NCI-H1436 (cell line): ENCODE results near the gene RFTN1.

Source experiments
- DNase-seq: peaks from one replicate; lab custom pipeline; 2025; lab: John Stamatoyannopoulos, UW

The RFTN1 gene

DNA sequence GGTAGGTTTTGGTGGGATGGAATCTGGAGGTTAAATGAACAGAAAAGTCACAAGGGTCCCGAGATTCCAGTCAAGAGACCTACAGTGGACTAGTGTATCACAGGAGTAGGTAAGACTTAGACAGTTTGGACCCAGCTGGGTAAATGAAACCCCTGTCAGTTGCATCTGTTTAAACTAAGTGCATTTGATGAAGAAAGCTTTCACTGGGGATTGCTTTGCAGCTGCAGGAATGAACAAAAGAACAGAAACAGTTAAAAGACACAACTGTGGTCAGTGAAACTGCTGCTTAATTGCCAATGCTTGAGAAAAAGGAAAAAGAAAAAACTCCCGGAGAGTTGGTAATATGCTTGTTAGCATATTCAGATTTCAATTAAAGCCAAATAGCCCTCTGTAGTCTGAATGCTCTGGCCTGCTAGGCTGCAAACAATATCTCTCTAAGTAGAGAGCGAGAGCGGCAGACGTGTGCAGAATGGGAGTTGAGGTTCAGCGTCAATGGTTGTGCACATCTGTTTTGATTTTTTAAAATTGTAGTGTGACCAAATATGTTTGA, 211.3 kb downstream of the RFTN1 start:
- no peak for DNase-seq

DNA sequence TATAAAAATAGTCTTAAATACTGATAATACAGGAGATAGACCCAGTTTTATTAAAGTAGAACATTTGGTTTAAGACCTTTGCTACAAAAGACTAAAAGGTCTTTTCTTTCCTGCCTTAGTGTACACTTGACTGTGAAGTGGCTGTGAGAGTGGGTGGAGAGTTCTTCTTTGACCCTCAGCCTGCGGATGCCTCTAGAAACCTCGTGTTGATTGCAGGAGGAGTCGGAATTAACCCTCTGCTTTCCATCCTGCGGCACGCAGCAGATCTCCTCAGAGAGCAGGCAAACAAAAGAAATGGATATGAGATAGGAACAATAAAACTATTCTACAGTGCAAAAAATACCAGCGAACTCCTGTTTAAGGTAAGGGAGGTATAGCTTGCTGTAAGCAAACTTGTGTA, 212.0 kb downstream of the RFTN1 start:
- no peak for DNase-seq

DNA sequence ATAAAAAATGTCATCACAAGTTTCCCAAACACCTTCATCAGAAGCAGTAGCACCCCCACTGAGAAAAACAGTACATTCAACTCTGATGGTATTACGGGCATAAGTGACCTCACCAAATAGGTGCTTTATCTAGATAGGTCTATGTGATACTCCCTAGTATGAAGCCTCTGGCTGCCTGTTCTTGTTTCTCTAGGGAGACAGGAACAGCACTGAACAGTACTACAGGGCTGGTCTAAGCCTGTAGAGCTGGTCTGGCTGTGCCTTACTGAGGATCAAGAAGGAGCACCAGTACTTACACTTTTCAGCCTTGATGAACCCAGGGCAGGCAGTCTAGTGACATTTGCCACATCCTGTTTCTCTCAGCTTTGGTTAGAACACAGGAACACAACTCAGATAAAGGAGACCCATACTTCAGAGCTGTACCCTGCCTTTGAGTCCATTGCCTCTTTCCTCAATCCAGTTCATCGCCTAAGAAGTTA, 212.6 kb downstream of the RFTN1 start:
- DNase-seq, result no peak

DNA sequence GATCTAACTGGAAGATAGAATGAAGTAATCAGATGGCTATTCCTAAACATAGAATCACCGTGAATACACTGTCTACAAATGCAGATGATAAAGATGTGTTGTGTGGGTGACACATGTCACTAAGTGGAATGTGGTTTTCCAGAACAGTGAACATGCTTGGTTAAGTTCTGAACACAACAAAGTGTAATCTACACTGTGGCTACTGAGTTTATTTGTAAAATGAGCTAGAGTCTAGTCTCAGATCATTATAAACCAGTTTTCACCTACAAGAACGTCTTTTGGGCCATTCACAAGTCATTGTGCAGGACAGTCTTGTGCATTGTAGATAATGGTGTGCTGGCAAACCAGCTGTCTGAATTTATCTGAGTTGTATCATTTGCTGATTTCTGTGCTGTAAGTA, 213.2 kb downstream of the RFTN1 start:
- no peak for DNase-seq

DNA sequence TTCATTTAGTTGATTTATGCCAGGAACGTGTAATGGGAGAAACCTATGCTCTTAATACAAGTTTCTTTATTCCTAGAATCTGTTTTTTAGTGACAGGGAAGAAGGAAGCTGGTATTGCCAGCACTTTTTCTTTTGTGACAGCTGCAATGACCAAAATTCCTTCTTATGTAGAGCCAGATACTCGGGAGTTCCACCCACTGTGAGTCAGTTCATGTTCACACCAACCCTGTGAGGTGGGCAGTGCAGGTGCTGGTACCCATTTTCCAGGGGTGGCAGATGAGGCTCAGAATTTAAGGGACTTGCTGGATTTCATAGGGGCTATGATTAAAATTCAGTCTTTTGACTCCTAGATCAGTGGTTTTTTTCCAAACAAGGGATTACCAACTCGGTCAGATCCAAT, 213.8 kb downstream of the RFTN1 start:
- DNase-seq, result no peak

DNA sequence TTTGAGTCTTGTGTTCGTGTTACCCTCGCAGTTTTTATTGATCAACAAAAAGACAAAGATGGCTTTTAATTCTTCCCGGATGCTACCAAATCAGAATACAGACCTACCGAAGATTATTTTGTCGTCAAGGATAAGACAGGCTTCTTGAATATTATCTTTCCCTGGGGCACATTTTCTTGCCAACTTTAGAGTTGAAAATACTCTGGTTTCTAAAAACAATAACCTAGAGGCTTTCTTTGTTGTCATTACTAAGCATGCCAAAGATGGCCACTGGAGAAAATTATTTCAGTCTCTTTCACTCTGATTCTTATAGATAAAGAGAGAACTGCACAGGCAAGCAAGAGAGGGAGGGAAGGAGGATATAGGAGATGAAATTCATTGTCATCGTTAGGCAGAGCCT, 214.6 kb downstream of the RFTN1 start:
- DNase-seq, result no peak

DNA sequence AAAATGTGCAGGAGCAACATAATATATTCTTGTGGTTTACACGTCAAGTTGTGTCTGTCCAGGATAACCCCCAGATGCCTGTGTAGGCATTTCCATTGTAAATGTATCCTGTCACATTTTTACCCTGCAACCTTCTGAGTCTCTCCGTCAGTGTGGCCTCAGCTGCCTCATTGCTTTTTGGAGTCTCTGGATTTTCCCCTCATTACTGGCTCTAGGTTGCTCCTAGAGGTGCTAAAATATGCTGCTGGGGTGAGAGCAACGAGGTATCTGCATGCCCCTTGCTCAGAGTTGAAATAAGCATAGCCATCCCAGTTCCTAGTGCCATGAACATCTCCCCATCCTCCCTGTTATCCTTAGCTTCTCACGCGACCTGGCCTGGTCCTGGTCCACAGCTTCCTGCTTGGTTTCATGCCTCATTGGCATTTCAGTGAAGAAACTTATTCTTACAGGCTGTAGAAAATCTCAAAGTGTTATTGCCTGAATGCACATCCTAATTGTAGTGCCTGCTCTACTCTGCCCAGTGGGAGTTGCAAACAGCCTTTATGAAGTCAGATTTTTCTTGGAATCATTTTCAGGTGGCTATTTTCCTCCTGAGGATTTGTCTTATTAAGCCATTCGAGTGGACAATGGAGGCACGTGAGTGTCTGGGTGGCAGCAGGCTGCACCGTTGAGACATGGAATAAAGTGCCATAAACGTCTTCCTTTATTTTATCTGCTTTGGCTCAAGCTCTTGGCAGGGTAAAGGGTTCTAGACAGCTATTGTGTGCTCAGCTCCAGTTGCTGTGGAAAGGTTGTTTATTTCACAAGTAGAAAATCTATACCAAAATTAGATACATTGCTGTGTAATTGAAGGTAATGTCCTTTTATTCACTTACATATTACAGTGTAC, 215.3 kb downstream of the RFTN1 start:
- DNase-seq, result no peak

DNA sequence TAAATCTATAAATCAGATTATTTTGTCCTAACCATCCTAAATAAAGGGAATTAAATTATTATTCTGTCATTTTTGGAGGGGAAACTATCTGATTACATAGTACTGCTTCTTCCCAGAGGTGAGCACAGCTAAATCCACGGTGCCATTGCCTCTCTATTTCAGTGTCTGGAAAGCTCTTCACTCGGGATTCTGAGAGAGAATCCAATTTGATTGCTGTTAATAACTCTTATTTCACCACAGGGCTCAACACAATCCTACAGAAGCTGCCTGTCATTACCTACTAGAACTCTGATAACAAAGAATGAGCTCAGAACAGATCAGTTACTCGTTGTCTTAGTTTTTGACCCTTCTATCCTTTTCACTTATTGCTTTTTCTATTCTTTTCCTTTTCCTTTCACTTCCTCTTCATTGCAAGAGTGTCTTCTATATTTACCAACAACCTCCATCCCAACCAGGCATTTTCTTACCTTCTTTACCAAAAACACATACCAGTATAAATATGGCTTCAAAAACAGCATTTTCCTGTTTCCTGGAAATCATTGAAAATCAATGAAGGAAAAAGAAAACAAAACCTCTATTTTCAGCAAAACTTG, 218.1 kb downstream of the RFTN1 start:
- no peak for DNase-seq

DNA sequence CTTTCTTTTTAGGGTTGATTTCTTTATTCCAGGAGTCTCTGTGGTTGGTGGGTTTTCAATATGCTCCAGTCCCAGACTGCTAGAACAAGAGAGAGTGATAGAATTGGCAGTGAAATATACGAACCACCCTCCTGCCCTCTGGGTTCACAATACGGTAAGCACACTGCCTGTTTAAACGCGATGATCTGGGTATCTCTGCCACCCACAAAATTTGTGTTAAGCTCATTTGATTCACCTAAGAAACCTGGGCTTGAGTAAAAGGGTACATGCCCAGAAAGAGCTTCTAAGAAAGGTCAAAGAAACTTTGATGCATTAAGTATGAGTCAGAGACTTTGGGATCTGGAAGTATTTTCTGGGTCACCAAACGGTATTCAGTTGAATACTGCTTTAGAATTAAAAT, 218.7 kb downstream of the RFTN1 start:
- DNase-seq, result no peak

DNA sequence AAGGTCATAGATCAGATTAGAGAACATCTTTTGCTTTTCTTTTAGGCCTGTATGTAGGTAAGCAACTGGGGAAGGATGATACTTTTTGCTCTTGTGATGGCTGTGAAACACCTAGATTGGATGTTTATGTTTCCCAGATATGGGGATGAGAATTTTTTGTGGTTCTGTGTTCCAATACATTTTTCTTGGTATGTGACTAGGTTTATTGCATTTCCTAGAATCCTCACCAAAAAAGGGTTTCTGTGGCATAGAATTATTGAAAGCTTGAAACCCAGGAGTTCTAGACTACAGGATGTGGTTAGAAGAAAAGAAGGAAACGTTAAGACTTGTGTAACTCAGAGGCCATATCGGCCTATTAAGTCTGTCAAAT, 222.7 kb downstream of the RFTN1 start:
- DNase-seq, result no peak

DNA sequence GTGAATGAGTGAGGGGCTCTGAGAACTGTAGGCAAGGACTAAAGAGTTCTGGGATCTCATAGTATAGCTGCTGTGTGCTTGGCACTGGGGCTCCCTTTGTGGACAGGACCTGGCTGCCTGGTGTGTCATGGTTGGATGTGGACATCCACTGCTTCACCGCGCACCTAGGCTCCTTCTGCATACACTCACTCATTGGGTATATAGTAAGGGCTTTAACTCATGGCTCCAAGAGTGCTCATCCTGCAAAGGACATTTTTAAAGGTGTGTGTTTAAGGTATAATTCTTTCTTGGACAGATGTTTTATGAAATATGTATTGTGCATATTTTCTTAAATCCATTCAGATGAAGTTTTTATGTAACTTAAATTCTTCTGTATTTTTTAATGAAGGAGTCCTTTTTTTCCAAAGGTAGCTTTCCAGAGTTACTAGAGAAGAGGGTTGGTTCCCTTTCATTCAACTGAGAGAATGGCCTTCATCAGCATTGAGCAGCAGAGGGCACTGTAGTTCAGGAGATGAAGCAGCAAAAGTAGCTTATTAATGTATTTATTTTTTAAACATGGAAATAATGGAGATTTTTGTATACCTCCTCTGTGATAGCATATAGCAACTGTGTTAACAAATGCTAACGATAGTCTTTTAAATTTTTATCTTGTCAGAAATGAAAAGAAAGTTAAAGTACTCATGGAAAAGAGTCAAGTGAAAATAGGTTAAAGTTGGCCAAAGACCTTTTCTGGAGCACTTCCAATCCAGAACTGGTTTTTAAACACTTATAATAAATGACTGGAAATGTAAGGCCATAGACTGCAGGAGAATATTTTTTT, 223.3 kb downstream of the RFTN1 start:
- DNase-seq, result no peak

DNA sequence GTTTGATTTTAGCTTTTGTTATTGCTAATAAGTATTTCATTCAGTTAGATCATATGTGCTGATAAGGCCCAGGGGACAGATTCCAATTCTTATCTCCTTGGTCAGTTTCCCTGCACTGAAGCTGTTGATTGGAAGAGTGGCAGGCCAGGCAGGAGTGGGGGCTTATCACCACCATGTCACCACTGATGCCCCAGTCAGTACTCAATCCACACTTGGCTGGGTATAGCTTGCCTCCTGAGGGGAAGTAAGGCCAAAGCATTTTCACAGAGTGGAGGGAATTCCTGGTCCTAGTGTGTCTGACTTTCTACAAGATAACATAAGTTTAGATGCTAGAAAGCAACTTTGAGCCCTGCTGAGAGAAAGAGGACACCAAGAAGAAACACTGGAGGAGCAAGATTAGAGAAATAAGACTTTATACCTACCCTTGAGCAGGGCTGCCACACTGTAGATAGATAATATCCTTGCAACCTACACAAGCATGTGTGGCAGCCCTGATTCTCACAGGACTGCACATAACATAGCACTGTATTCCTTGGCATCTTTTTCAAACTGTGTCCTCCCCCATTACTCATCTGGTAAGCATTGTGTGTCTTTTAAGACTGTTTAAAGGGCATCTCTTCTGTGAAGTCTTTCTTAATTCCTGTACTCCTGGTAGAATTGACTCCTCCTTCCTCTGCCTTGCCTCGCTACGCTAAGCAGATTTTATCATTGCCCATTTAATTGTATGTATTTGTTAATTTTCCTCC, 224.2 kb downstream of the RFTN1 start:
- no peak for DNase-seq

DNA sequence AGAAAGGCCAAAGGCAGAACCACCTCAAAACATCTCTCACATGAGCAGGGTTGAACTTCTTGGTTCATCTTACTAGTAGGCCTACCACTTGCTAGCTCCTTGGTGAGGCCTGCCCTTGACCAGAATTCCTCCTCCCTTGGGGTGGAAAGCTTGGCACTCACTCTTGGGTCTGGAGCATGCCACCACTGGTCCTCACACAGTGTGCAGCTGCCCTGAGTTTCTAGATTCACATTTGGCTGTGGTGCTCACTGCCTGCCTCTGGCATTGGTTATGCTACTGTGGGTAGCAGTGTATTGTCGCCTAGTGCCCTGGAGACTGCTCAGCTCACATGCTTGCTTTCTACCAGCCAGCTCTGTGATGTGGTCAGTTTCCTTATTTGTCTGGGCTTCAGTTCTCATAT, 224.8 kb downstream of the RFTN1 start:
- no peak for DNase-seq

DNA sequence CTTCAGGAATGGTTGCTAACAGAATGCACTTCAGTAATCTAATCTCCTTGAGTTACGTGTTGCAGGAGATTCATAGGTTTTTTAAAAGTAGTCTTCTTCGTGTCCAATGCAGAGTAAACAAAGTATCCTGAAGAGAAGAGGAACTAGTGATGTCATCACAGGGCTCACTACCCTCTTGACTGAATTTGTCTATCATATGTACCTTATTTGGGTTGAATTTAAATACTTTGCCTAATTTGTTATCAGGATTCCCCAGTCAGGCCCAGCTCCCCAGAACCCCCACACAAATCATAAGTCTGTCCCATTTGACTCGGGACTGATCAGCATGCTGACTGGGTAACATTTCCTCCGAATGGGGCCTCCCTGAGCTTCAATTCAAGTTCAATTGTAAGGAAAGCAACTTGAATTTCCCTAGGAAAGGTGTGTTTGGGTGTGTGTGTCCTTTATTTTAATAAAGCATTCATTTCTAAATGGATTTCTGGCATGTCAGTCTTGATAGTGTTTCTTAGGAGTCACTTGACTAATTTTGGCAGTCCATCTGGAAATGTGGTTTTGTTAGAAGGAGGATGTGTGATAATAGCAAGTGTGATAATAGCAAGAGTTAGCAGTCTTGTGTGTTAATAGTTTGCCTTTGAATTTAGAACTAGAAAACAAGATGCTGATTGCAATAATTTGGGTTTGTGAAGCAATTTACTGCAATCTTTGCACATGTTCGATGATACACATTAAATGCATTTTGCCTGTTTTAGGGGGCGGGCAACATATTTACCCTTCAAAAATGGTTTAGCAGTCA, 226.6 kb downstream of the RFTN1 start:
- DNase-seq, result no peak

DNA sequence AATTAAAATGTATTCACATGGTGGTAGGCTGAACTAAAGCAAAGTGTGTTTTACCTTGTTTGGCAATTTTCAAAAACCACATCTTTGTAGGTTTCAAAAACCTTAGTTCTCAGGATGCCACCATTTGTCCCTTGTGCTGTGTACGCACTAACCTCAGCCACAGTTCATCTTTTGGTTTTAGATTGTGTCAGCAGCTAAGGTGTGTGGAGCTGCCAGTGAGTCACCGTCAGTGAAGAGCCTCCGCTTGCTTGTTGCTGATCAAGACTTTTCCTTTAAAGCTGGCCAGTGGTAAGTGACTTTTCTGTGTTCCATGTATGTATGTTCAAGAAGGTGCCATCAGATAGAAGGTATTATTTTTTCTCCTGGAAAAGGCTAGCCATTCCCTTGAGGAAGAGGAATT, 227.3 kb downstream of the RFTN1 start:
- DNase-seq, result no peak

DNA sequence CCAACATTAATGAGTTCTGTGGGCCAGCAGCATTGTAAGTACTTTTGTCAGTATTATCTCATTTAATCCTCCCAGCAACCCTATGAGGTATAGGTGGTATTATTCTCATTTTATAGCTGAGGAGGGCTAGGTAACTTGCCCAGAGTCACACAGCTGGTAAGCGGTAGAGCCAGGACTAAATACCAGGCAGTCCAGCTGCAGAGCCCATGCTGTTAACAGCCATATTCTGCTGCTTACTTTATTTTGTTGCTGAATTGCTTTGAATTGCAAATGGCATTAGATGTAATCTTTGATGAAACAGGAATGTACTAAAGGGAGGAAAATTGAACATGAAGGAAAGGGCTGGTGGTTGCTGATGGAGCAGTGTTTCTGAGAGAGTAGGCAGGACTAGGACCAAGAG, 228.9 kb downstream of the RFTN1 start:
- no peak for DNase-seq

DNA sequence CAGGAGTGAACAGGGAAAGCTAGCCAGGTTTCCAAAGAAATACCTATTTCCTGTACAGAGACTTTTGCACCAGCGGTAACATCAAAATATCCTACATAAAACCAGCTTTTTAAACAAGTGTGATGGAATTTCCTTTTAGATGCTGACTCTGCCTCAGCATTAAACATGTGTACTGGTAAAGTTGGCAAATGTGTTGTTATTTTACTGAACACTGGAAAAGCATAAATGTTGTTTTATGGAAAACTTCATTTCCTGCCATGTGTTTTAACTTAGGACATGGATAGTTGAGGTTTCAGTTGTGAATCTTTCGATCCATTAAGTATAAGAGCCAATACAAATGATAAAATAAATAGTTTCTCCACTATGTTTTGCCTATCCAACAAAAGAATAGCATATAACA, 232.8 kb downstream of the RFTN1 start:
- DNase-seq, result no peak

DNA sequence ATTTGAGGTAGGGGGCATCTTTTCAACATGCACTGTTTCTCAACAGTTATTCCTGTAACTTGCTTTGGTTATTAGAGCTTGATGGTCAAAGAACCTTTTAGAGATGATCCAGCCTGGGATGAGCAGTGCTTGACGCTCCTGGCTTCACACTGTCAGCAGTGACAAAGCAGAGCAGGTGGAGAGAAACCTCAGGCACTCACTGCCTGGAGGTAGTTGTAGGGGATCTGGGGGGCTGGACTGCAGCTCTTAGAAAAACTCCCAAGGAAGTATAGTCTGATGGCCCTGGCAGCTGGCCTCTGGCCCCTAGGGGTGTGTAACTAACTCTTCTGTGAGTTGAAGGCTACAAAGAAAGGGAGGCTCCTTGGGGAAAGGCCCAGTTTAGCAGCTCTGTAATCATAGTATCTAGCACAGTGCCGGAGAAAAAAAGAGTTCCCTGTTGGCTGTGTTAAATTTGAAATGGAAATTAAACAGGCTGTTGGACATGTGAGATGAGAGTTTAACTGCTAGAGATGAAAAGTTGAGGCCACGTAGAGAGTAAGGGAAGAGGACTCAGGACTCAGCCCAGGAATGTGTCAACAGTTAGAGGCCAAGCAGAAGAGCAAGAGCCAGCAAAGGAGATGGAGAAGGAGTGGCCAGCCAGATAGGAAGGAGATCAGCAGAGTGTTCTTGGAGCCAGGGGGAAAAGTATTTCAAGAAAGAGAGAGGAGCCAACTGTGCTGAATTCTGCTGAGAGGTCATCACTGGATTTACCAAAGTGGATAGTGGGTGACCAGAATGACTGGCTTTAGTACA, 234.3 kb downstream of the RFTN1 start:
- DNase-seq, result no peak

DNA sequence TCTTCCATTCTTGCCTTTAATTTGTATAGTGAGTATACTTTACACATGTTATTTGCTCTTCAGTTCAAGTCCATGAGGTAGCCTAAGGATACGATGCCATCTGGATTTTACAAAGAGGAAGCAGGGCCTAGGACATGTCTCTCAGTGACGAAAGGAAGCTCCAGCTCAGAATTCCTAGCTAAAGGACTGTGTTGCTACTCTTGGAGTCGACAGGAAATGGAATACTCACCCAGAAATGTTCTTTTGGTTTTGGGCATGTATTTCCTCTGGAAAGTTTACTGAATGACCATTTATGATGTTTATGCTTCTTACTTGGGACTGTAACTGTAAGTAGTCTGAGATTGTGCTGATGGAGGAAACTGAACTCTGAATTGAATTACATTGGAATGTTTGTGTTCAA, 236.0 kb downstream of the RFTN1 start:
- DNase-seq, result no peak

DNA sequence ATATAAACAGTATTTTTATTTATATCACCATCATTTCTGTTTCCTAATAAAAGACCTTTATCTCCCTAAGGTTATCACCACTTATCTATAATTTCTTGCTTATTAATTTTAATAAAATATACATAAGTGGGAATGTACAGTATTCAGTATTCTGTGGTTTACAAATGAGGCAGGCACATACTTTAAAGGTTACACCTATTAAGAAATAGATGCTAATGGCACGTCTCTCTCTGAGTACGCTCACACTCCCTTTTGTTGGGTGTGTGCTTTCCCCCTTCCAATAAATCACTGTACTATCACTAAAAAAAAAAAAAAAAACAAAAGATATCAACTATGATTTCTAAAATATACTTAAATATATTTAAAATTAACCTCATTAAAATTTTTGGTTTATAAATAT, 239.6 kb downstream of the RFTN1 start:
- no peak for DNase-seq
